GM21529 (cell line): ENCODE results near the gene CDKN2A.
A peak's percentile ranks its signal among the peaks of the same experiment; 100 is the strongest.

ENCODE experiments used
- ATAC-seq: cut with Tn5 transposase; IDR thresholded peaks from one replicate; pipeline ENCODE4 v1.9.1; 2021; ENCODE audit not compliant: unreplicated experiment

Gene CDKN2A

DNA sequence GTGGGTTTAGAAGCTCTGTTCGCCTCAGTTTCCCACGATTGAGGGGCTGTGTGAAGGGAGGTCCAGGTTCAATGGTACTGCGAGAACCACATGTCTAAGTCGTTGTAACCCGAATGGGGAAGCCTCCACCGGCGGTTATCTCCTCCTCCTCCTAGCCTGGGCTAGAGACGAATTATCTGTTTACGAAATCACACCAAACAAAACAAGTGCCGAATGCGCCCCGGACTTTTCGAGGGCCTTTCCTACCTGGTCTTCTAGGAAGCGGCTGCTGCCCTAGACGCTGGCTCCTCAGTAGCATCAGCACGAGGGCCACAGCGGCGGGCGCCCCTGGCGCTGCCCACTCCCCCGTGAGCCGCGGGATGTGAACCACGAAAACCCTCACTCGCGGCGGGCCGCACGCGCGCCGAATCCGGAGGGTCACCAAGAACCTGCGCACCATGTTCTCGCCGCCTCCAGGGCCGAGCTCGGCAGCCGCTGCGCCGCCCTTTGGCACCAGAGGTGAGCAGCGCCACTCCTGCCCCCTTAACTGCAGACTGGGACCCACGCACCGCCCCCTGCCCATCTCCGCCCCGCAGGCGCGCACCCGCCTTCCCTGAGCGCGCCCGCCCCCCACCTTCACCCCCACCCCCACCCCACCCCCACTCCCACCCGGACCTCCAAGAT is at the start of gene CDKN2A:
Gene CDKN2A (minus strand): TSS at position 500 of the 663 bp plus-strand sequence.
- ATAC-seq, result peak; percentile 40

DNA sequence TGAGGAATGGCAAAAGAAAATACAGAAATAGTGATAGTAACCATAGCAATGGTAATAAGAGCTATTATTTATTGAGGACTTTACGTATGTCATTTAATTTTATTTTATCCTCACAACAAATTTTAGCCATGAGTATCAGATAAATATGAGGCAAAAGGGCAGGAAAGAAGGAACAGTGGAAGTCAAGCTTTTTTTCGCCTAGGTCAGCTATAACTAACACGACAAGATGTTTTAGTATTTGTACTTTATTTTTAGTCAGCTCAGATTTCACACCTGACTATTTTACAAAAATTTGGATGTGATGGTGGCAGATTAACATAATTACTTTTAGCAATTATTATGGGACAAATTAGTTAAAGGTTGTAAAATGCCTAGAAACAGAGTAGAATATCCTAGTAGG is 49.7 kb upstream of the CDKN2A start:
- no peak for ATAC-seq

DNA sequence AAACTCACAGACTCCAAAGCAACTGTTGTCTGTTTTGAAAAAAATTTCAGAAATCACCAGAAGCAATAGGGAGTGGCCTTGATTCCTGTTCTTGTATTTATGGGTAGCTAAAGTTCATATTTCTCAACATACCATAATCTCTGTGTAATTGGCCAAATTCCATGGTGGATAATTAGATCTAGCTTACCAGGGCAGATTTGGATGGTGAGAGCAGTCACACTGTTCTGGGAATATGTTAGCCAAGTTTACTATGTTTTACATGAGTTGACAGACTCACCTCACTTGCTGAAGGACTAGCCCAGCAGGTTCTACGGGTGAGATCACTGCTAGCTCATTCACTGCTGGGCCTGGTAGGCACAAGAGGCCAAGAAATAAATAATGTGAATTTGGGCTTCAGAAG is 47.6 kb upstream of the CDKN2A start:
- no peak for ATAC-seq

DNA sequence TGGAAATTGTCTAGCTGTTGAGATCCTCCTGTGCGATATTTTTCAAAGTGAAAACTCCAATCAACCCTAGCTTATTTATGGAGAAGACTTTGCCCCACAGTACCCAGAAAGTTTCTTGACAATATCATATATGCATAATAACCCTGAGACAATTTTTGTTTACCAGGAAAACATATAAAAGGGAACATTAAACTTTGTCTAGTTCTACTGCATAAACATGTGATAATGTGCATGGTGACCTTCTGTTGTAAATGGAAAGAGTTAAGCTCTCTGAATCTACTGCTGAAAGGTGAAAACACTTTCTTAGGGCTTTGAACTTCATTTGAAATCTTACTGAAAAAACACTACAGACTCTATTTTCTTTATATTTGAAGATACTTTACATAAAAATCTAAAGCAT is 47.2 kb upstream of the CDKN2A start:
- ATAC-seq, result no peak

DNA sequence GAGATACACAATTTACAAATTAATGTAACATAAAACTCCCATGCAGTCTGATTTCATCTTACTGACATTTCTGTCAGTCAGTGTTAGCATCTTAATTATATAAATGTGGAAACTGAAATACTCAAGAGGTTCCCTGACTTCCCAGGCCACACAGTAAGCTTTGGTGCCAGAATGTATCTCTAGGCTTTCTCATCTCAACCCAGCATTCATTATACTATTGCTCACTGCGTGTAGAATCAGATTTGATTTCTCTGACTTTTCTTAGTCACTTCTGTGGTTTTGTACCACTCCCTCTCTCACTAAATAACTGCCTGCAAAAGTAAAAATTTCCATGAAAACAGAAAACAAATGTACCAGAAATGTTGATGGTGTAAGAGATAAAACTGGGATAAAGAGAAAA is 46.6 kb upstream of the CDKN2A start:
- no peak for ATAC-seq

DNA sequence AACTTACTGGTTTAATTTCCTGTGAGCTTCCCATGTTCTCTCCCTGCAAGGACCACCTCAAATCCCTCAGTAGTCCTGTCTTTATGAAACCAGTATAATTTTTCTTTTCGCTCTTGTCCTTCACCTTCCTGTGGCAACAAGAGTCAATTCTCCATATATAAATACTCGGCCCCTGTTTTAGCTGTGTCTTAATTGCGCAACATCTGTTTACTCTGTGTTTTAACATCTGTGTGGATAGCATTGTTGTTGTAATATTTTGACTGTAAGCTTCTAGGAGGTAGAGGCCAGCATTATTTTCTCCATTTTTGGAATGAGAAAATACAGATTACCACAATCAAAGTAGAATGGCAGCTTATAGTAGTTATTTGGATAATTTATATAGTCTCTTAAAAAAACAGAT is 45.1 kb upstream of the CDKN2A start:
- ATAC-seq, result no peak

DNA sequence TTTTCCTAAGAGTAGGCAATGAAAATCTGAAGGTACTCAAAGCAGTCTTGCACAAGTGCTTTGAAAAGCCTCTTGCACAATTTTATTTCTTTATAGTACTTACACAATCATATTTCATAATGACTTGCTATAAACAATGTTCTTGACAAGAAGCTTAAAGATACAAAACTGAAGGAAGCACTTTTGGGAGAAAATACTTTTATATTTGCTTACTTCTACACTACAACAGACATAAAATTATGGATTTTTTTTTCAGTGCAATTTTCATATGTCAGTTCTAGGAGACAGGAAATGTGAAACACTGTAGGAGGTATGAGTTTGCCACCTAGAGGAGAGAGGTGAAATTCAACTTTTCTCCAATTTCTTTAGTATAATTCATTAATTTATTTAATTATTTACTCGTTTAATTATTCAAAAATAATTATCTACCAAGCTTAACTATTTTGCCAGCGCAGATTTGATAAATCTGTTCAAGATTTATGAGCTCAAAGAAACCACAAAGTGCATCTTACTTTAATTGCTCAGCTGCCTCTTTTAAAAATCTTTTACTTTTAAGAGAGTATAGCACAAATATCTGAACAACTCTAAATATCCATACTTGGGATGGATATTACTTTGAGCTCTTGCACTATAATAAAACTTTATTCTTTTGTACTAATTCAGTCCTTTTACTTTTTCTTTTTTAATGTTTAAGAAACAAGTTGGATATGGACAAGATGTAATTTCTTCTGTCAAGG is 43.9 kb upstream of the CDKN2A start:
- ATAC-seq, result peak; percentile 58

DNA sequence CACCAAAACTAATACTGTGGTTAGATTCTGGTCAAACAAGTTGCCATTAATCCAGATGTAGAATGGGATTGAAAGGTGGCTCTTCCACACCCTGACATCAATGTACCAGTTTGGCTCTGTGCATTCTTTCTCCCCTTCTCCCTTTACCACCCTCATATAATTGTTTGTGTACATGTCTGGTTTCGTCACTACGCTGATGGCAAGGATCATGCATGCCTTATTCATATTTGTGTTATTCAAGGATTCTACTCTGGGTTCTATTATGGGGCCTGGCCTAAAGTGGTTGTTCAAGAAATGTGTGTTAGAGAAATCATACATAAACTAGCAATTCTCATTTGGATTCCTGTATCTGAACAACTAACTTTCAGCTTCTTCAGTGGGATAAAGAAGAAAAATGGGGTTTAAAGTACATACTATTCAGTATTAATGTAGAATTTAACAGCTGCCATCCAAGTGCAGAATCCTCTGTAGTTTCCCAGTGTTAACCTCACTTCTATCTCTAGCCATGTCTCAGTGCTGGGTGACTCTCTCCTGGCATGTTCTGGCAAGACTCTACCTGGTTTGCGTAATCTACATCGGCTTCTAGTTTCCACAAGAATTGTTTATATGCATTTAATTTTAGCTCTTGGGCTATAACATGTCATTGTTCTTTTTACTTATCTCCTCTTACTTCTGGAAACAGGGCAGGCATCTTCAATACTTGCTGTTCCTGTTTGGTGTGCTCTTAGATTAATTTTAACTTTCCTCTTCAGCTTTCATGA is 42.9 kb upstream of the CDKN2A start:
- no peak for ATAC-seq

DNA sequence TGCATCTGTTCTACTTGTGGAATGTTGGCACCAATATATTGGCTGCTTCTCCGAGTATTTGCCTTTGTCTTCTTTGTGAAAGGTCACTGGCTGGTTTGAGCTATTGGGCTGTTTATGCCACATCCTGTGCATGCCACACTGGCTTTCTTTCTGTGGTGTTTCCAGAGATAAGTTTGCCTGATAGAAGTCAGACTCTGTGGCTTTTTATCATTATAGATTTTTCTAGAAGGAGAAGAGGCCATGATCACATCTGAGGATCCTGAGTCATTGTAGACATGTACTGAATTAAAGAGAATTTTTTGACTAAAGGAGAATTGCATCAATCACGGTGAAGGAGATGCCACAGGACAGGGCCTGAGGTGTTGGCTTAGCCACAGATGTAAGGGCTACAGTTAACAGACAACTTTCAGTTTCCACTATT is 41.4 kb upstream of the CDKN2A start:
- no peak for ATAC-seq

DNA sequence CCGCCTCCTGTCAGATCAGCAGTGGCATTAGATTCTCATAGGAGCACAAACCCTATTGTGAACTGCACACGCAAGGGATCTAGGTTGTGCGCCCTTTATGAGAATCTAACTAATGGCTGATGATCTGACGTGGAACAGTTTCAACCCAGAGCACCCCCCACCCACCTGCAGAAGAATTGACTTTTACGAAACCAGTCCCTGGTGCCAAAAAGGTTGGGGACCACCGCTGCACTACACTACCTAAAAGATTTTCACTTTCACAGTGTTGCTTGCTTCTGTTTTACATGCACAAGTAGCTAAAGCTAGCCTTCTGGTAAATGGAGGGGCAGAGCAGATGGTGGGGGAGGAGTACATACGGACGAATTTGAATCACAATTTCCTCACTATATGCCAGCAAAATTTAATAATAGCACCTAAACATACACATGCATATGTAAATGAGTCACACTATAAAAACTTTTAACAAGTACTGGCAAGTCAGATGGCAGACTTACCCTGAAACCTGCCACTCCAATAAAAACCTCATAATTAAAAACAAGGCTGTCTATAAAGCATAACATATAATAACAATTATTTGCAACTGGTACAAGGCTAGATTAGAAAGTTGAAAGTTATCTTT is 38.9 kb upstream of the CDKN2A start:
- no peak for ATAC-seq

DNA sequence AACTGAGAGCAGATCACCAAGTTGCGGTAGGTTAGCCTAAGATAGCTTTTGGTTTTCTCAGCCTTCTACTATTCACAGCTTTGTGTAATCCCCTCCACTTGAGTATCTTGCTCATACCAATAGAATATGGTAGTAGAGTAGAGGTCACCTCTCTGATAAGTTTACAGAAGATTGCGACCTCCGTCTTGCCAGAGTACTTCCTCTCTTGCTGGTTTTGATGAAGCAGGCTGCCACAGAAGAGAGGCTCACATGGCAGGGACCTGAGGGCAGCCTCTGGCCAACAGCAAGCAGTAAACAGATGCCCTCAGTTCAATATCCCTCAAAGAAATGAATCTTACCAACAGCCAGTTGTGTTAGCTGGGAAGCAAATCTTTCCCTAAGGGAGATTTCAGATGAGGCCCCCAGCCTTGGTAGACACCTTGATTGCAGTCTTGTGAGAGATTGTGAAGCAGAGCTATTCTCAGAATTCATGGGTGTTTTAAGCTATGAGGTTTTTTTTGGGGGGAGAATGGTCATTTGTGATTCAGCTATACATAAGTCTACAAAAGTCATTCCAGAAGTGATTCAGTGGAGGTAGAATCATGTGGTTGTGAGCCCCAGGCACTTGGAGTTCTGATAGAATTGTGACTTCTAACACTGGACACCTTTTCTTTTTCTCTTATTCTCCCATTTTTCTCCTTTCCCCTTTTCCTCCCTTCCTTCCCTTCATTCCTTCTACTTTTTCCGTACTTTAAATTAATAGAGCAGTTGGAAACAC is 37.6 kb upstream of the CDKN2A start:
- no peak for ATAC-seq

DNA sequence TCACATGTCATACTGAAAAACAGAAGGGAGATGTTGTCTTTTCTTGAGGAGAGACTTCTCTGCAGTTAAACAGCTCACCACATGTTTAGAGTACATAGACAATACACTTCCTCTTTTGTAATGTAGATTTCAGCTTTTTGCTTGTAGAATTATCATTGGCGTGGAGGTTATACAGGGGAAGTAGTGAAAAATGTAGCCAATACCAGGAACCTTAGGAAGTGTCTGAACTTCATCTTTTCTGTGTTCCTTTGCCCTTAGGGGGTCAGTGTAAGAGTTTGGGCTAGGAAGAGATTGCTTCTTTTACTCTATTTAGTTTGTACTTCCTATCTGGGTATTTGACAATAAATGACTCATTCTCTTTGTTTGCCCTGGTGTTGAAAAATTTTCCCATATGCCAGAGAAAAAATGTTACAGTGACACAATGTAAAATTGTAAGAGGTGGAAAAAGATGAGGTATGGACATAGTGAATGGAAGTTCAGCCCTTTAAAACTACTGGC is 36.0 kb upstream of the CDKN2A start:
- ATAC-seq, result peak; percentile 92

DNA sequence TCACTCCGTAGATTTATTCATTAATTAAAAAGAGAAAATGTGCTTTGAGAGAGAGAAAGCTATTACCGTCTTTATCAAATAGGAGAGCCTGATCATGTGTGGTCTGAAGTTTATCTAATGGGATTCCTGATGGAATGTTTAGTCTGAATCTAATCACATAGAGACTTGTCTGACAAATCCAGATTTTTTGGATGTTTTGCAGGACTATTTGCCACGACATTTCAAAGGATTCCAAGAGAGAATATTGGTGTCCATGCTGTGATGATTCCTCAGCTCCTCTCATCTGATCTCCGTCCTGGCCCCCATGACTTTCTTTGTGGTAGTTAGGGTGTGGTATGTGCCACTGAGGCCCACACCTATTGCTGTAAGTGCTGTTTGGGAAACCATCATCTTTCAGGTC is 35.0 kb upstream of the CDKN2A start:
- ATAC-seq, result no peak

DNA sequence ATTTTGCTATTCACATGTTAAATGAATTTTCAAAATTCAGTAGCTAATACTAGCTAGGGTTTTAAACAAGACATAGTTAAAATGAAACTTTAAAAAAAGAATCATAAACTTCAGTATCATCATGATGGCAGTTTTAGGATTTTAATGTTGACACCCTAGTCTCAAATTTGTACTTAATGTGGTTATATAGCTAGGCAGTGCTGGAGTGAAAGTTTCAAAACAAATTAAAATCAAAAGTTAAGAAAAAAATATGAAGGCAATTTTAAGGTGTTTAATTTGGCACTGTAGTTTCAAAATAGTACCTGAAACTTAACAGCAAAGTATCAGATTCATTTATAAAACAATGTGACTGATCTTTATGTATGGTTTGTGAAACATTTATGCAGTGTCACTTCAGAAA is 34.2 kb upstream of the CDKN2A start:
- no peak for ATAC-seq

DNA sequence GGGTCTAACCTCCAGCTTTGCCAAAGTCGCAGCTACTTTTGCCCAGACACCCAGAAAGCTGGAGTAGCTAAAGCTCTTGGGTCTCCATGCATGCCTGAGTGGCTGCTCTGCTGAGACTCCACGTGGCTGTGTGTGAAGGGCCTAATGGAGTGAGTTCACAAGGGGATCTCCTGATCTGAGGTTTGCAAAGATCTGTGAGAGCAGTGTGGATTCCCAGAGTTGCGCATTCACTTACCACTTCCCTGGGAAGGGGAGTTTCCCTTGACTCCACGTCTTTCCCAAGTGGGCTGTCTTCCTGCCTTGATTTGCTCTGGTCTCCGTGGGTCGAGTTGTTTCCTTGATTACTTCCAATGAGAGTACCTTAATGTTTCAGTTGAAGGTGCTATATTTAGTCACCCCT is 32.5 kb upstream of the CDKN2A start:
- no peak for ATAC-seq

DNA sequence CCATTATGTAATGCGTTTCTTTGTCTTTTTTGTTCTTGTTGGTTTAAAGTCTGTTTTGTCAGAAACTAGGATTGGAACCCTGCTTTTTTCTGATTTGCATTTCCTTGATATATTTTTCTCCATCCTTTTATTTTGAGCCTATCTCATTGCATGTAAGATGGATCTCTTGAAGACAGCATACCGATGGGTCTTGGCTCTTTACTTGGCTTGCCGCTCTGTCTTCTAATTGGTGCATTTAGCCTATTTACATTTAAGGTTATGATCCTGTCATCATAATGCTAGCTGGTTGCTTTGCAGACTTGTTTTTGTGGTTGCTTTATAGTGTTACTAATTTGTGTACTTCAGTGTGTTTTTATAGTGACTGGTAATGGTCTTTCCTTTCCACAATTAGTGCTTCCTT is 28.2 kb upstream of the CDKN2A start:
- ATAC-seq, result no peak

DNA sequence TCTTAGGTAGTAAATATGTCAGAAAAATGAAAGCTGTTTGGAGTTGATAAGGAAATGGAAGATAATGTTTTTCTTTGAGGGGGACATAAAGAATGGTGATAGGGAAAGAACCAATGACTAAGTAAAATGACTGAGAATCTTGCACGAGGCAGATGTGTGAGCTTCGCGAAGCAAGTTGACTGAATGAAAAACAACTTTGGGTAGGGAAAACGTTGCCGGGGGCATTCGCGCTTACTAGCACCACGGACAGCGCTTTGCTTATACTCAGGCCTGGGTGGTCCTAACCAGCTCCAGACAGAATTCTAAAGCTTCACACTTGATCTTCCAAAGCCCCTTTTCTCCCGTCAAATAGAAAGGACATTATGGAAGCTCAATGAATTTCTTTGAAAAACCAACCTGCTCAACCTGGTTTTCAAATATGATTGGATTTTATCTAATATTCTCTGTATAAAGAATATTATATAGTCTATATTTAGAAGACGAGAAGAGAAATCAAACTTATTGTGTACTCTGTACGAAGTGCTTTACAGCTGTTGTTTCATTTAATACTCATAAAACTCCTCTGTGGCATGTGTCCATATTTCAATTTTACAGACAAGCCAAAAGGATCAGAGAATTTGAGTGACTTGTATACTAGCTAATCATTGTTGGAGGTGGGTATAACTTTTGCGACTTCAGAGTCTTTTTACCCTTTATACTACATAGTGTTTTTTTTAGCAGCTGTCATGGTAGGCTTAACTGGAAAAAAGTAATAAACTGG is 16.9 kb upstream of the CDKN2A start:
- ATAC-seq, result no peak

DNA sequence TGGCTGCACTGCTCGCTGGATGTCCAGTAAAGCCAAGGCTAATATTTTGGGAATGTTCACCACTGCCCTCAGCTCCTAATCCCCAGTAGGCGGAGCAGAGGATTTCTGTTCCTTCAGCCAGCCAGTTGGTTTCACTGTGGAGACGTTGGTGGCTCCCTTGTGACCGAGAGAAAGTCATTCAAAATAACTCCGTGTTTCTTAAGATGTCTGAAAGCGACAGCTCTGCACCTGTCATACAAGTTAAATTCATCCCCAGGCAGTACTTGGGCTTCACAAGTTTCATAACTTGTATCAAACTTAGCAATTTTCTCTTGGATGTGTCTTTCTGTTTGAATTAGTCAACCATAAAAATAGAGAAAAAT is 15.3 kb upstream of the CDKN2A start:
- ATAC-seq, result peak; percentile 50

DNA sequence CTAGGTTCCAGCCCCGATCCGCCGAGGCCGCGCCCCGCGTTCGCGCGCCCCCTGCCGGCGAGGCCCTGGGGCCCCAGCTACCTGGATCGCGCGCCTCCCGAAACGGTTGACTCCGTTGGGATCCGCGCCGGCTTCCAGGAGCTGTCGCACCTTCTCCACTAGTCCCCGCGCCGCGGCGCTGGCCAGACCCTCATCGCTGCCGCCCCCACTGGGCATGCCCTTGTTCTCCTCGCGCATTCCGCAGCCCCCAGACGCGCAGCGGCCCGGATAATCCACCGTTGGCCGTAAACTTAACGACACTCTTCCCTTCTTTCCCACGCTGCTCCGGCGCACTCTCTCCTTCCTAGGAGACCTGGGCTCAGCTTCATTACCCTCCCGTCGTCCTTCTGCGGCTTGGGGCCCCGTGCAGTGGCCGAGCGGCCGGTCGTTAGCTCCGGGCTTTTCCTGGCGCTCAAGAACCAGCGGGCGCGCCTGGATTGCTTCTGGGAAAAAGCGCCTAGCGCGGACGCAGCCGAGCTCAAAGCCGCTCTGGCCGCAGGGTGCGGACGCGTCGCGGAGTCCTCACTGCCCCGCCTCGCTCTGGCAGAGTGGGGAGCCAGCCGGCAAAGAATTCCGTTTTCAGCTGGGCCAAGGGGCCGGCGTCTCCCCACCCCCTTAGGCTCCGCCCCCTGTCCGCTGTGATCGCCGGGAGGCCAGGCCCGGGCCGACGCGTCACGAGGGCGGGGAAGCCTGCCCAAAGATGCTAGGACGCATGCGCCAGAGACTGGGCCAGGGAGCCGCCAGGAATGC is 14.7 kb upstream of the CDKN2A start, which contains the start of gene CDKN2B:
Gene CDKN2B (minus strand): TSS at position 589 of the 789 bp plus-strand sequence. CDS start 352 bp downstream, at position 237.
- peak; percentile 94 for ATAC-seq
